Measurements from ENCODE around the gene RPL35. TPM values are rescaled to one million over a fixed set of nuclear protein-coding genes. Genes with fewer than 3 reads are reported as not detected.
"Not testable (repeated sequence)": the region's sequence is repeated elsewhere in the genome, so short reads cannot be mapped to it uniquely, and the experiment has no call there.

RPL35 gene
- polyA plus RNA-seq, 1 donor (not counting 4 experiments of a cell fraction or from before 2014, with no cell fraction given), result 3,325 TPM

DNA sequence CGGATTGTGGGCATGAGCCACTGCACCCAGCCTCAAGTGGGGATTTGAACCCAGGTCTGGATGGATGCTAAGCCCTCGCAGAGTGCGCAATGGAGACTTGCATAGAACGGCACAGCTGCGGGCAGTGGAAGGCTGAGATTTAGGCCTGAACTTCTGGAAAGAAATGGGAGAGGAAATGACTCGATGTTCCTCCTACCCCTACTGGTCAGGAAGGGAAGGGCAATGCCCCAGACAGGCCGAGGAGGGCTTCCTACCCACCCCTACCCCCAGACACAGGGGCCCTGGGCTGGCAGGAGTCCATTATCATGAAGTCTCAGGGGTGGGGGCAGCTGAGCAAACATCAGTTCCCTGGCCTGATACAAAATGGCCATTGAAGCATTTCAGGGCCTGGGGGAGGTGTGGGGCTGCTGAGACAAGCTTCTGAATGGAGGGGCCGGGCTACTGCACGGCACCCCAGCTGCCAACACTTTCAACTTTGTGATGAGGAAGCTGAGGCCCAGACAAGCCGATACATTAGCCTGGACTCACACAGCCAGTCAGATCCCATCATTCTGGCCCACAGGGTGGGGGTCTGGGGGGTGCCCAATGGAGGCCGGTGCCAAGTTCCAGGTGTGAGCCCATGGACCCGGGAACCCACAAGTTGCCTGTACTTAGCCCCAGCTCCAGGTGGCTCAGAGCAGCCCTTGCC, 22.0 kb downstream of the RPL35 start:
- no peaks in the 10 kb centered on the region for H3K36me3 ChIP-seq (ENCODE audit: control insufficient read depth in 2 of 2, extremely low read depth in 1 of 2, insufficient read depth in 2 of 2, low read length in 2 of 2)
- H3K4me2 ChIP-seq (ENCODE audit: control insufficient read depth, extremely low read depth, insufficient read depth, low read depth, low read length), result no peak overlapping the region
- FAIRE-seq (peak; percentile 34), DNase-seq (ENCODE audit: low read depth, low spot score) (no peak)
- dilution Hi-C loops (cut with MboI; ENCODE audit: extremely low pct_ligation_motif_present, low sequenced_read_pairs), result no loop called here
- no peaks in the 10 kb centered on the region for H4K20me1 ChIP-seq (ENCODE audit: control insufficient read depth, extremely low read depth, insufficient read depth, low read length)
- H3K4me1 ChIP-seq (ENCODE audit: control insufficient read depth, extremely low read depth, insufficient read depth, low read length), result peaks cover 8% of the 10 kb centered on the region
- H3K9me3 ChIP-seq (ENCODE audit: control insufficient read depth, low read depth, low read length), result no peaks in the 10 kb centered on the region
- no peak overlapping the region for H3K4me3 ChIP-seq (ENCODE audit: control insufficient read depth in 2 of 3, extremely low read depth in 1 of 3, insufficient read depth in 2 of 3, low read depth in 1 of 3, low read length in 3 of 3)
- no peaks in the 10 kb centered on the region for H3K79me2 ChIP-seq (ENCODE audit: control insufficient read depth, insufficient read depth, low read length)
- no peaks in the 10 kb centered on the region for H3K9me1 ChIP-seq (ENCODE audit: control insufficient read depth, extremely low read depth, insufficient read depth, low read length)
- H3K9ac ChIP-seq (ENCODE audit: control insufficient read depth, extremely low read depth, insufficient read depth, low read length), result no peak overlapping the region
- H2AFZ ChIP-seq (ENCODE audit: control insufficient read depth, low read length), result no peak overlapping the region
- no peak overlapping the region for H3K27ac ChIP-seq (ENCODE audit: control insufficient read depth, insufficient read depth, low read length)
- TF ChIP-seq EZH2 (IDR thresholded peaks at IDR 0.05; ENCODE audit: low read length), result no peak
- TF ChIP-seq, protein P1, sequence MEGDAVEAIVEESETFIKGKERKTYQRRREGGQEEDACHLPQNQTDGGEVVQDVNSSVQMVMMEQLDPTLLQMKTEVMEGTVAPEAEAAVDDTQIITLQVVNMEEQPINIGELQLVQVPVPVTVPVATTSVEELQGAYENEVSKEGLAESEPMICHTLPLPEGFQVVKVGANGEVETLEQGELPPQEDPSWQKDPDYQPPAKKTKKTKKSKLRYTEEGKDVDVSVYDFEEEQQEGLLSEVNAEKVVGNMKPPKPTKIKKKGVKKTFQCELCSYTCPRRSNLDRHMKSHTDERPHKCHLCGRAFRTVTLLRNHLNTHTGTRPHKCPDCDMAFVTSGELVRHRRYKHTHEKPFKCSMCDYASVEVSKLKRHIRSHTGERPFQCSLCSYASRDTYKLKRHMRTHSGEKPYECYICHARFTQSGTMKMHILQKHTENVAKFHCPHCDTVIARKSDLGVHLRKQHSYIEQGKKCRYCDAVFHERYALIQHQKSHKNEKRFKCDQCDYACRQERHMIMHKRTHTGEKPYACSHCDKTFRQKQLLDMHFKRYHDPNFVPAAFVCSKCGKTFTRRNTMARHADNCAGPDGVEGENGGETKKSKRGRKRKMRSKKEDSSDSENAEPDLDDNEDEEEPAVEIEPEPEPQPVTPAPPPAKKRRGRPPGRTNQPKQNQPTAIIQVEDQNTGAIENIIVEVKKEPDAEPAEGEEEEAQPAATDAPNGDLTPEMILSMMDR (optimal IDR thresholded peaks at IDR 0.05 in 1 of 3, IDR thresholded peaks at IDR 0.05 in 1 of 3, conservative IDR thresholded peaks at IDR 0.05 in 1 of 3; ENCODE audit: extremely low read depth in 1 of 3, insufficient read depth in 2 of 3, low read length in 3 of 3), result peak; percentile 56 to 64 (median 64)
- H3K27me3 ChIP-seq (ENCODE audit: control insufficient read depth, extremely low read depth, insufficient read depth, low read length), result no peaks in the 10 kb centered on the region

DNA sequence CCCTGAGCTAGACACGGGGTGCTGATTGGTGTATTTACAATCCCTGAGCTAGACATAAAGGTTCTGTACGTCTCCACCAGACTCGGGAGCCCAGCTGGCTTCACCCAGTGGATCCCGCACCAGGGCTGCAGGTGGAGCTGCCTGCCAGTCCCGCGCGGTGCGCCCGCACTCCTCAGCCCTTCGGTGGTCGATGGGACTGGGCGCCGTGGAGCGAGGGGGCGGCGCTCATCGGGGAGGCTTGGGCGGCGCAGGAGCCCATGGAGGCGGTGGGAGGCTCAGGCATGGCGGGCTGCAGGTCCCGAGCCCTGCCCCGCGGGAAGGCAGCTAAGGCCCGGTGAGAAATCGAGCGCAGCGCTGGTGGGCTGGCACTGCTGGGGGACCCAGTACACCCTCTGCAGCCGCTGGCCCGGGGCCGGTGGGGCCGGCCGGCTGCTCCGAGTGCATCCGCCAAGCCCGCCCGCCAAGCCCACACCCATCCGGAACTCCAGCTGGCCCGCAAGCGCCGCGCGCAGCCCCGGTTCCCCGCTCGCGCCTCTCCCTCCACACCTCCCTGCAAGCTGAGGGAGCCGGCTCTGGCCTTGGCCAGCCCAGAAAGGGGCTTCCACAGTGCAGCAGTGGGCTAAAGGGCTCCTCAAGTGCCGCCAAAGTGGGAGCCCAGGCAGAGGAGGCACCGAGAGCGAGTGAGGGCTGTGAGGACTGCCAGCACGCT, 23.0 kb downstream of the RPL35 start:
- H3K36me3 ChIP-seq (ENCODE audit: control insufficient read depth in 2 of 2, extremely low read depth in 1 of 2, insufficient read depth in 2 of 2, low read length in 2 of 2); H4K20me1 ChIP-seq (ENCODE audit: control insufficient read depth, extremely low read depth, insufficient read depth, low read length); H2AFZ ChIP-seq (ENCODE audit: control insufficient read depth, low read length); H3K27ac ChIP-seq (ENCODE audit: control insufficient read depth, insufficient read depth, low read length); H3K4me3 ChIP-seq (ENCODE audit: control insufficient read depth in 2 of 3, extremely low read depth in 1 of 3, insufficient read depth in 2 of 3, low read depth in 1 of 3, low read length in 3 of 3); H3K27me3 ChIP-seq (ENCODE audit: control insufficient read depth, extremely low read depth, insufficient read depth, low read length); H3K9me3 ChIP-seq (ENCODE audit: control insufficient read depth, low read depth, low read length); H3K9me1 ChIP-seq (ENCODE audit: control insufficient read depth, extremely low read depth, insufficient read depth, low read length); H3K9ac ChIP-seq (ENCODE audit: control insufficient read depth, extremely low read depth, insufficient read depth, low read length); H3K4me2 ChIP-seq (ENCODE audit: control insufficient read depth, extremely low read depth, insufficient read depth, low read depth, low read length); FAIRE-seq; DNase-seq (ENCODE audit: low read depth, low spot score); dilution Hi-C loops (cut with MboI; ENCODE audit: extremely low pct_ligation_motif_present, low sequenced_read_pairs); H3K79me2 ChIP-seq (ENCODE audit: control insufficient read depth, insufficient read depth, low read length): not testable (repeated sequence)
- H3K4me1 ChIP-seq (ENCODE audit: control insufficient read depth, extremely low read depth, insufficient read depth, low read length), result peaks cover 15% of the 10 kb centered on the region

DNA sequence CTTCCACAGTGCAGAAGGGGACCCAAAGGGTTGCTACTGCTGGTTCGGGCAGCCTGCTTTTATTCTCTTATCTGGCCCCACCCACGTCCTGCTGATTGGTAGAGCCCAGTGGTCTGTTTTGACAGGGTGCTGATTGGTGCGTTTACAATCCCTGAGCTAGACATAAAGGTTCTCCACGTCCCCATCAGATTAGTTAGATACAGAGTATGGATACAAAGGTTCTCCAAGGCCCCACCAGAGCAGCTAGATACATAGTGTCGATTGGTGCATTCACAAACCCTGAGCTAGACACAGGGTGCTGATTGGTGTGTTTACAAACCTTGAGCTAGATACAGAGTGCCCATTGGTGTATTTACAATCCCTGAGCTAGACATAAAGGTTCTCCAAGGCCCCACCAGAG, 23.6 kb downstream of the RPL35 start:
- dilution Hi-C loops (cut with MboI; ENCODE audit: extremely low pct_ligation_motif_present, low sequenced_read_pairs), result not testable (repeated sequence)
- H3K4me1 ChIP-seq (ENCODE audit: control insufficient read depth, extremely low read depth, insufficient read depth, low read length), result peaks cover 15% of the 10 kb centered on the region

More for the DNA sequence above, 23.6 kb downstream of the RPL35 start:
- not testable (repeated sequence) for H2AFZ ChIP-seq (ENCODE audit: control insufficient read depth, low read length); H3K27ac ChIP-seq (ENCODE audit: control insufficient read depth, insufficient read depth, low read length); DNase-seq (ENCODE audit: low read depth, low spot score); H3K9me1 ChIP-seq (ENCODE audit: control insufficient read depth, extremely low read depth, insufficient read depth, low read length); H3K79me2 ChIP-seq (ENCODE audit: control insufficient read depth, insufficient read depth, low read length); H3K9me3 ChIP-seq (ENCODE audit: control insufficient read depth, low read depth, low read length); H3K9ac ChIP-seq (ENCODE audit: control insufficient read depth, extremely low read depth, insufficient read depth, low read length); H3K4me3 ChIP-seq (ENCODE audit: control insufficient read depth in 2 of 3, extremely low read depth in 1 of 3, insufficient read depth in 2 of 3, low read depth in 1 of 3, low read length in 3 of 3); FAIRE-seq; H4K20me1 ChIP-seq (ENCODE audit: control insufficient read depth, extremely low read depth, insufficient read depth, low read length); H3K4me2 ChIP-seq (ENCODE audit: control insufficient read depth, extremely low read depth, insufficient read depth, low read depth, low read length); H3K36me3 ChIP-seq (ENCODE audit: control insufficient read depth in 2 of 2, extremely low read depth in 1 of 2, insufficient read depth in 2 of 2, low read length in 2 of 2); H3K27me3 ChIP-seq (ENCODE audit: control insufficient read depth, extremely low read depth, insufficient read depth, low read length)
